Measurements from ENCODE around the gene POLR3C. TPM values are rescaled to one million over a fixed set of nuclear protein-coding genes. Genes with fewer than 3 reads are reported as not detected.

Gene POLR3C
- total RNA-seq, 1 experiment from 2014 or later: 56.2 TPM

DNA sequence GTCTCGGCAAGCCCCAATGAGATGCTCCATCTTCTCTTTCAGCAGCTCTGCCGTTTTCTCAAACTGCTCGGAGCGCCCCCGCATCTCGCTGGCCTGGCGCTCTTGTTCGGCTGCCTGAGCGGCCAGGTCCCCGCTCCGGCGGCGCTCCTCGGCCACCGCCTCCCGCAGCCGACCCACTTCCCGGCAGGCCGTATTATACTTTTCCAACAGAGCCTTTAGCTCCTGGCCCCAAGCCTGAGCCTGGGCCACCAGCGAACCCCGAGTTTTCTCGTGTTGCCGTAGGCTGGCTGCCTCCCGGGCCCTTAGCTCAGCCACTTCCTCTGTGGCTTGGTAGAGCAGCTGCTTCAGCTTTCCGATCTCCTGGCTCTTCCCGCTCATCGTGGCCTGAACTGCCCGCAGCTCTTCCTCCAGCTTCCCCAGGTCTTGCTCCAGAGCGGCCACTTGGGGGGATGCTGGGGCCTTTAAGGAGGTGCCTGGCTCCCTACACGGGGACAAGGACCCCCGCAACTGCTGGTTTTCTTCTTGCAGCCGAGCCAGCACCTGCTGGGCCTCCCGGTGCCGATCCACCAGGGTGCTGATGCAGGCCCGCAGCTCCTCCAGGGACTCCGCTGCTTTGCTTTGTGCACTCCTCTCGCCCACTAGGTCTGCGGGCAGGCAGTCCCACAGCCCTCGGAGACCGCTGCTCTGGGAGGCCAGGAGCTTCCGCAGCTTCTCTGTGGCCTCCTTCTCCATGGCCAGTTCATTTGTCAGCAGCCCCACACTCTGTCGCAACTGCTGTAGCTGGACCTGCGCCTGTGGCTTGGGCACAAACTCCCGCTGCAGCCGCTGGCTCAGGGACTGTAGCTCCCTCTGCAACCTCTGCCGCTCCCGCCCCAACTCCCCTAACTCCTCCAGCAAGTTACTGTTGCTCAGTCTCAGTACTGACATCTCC lies 48.3 kb downstream of the POLR3C start:
- 0 out of 2 replicates have a peak, but pooled peaks cover 8% of the 10 kb centered on the region for H3K27me3 ChIP-seq (replicated peaks)
- no peaks in the 10 kb centered on the region for H3K4me1 ChIP-seq (replicated peaks)
- H3K4me3 ChIP-seq: no peak overlapping the region
- DNase-seq (ENCODE audit: low read depth in 1 of 2, low spot score in 2 of 2): no peak
- no peaks in the 10 kb centered on the region for H3K36me3 ChIP-seq
- H3K9me3 ChIP-seq (replicated peaks): no peaks in the 10 kb centered on the region
- no peak overlapping the region for H3K27ac ChIP-seq

DNA sequence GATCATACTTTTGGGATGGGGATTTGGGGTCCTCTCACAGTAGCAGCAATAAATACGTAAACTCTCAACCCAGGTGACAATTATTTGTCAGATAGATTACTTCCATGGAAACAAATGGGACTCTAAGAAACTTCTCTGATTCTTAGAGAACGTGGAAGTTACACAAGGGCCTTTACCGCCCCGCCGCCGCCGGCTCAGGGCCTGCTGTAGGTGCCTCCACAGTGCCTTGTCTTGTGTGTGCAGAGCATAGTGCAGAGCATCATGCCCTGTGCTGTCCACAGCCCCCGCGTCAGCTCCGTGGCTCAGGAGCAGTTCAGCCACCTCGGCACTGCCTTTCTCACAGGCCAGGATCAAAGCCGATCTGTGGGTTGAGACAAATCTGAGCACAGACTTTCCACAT lies 50.6 kb downstream of the POLR3C start:
- H3K9me3 ChIP-seq (replicated peaks): no peaks in the 10 kb centered on the region
- H3K4me3 ChIP-seq: no peak overlapping the region
- H3K36me3 ChIP-seq: no peaks in the 10 kb centered on the region
- H3K4me1 ChIP-seq (replicated peaks): no peaks in the 10 kb centered on the region
- 0 out of 2 replicates have a peak, but pooled peaks cover 2% of the 10 kb centered on the region for H3K27me3 ChIP-seq (replicated peaks)
- DNase-seq (ENCODE audit: low read depth in 1 of 2, low spot score in 2 of 2): no peak
- H3K27ac ChIP-seq: no peak overlapping the region

DNA sequence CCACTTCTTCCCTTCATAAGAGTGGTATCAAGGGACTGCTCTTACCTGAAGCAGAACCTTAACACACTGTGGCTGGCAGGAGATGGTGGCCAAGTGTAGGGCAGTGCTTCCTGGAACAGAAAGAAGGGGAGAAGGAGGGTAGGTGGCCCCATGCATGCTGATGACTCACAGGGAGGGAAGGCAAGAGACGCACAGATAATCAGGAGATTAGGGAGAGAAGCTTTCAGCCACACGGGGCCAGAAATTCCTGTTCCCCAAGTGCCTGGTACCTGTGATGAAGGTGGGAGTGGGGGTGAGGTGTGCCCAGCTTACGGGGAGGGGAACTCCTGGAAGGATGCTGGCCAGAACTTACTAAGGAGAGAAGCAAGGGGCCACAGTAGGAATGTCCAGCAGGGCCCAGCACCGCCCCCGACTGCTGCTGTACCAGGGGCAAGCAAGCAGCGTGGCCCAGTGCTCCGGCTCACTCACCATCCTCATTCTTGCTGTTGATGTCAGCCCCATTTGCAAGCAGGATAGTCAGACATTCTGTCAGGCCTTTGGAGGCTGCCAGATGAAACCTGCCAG lies 54.0 kb downstream of the POLR3C start:
- no peak overlapping the region for H3K27ac ChIP-seq
- H3K36me3 ChIP-seq: no peaks in the 10 kb centered on the region
- no peaks in the 10 kb centered on the region for H3K9me3 ChIP-seq (replicated peaks)
- no peaks in the 10 kb centered on the region for H3K4me1 ChIP-seq (replicated peaks)
- no peak for DNase-seq (ENCODE audit: low read depth in 1 of 2, low spot score in 2 of 2)
- no peak overlapping the region for H3K4me3 ChIP-seq
- no peaks in the 10 kb centered on the region for H3K27me3 ChIP-seq (replicated peaks)

DNA sequence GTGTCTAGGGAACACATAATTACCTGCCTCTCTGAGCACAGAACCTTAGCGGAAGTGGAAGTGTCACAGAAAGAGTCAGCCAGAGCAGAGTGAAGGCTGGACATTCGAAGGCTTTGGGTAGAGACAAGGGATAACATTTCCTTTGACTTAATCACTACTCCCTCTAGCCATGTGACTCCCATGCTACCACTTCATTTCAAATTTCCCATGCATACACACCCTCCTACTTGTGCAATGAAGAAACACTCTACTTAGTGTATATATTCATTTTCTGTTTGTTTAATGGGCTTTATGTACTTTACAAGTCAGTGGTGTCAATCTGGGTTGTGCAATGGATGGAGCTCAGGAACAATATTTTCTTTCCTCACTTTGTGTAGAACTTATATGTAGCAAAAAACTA lies 54.7 kb downstream of the POLR3C start:
- H3K27ac ChIP-seq: no peak overlapping the region
- no peak for DNase-seq (ENCODE audit: low read depth in 1 of 2, low spot score in 2 of 2)
- H3K36me3 ChIP-seq: no peaks in the 10 kb centered on the region
- H3K9me3 ChIP-seq (replicated peaks): no peaks in the 10 kb centered on the region
- no peaks in the 10 kb centered on the region for H3K4me1 ChIP-seq (replicated peaks)
- H3K27me3 ChIP-seq (replicated peaks): no peaks in the 10 kb centered on the region
- no peak overlapping the region for H3K4me3 ChIP-seq

DNA sequence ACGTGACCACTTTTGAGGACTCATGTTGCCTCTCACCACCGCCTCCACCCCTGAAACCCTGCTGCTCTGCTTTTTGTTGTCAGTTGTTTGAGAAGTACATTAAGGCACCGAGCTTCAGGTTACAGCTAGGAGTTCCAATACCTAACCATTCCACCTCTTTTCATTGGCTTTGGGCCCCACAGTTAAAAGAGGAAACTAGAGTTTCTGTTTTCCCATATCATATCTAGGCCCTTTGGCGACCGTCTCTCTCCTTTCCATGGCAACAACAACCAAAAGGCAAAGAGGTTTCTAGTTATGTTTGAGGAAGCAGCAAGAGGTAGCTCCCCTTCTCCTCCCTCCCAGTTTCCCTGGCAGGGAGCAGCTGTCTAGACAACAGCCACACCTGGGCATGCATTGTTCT lies 55.8 kb downstream of the POLR3C start:
- no peaks in the 10 kb centered on the region for H3K9me3 ChIP-seq (replicated peaks)
- no peak overlapping the region for H3K27ac ChIP-seq
- H3K36me3 ChIP-seq: no peaks in the 10 kb centered on the region
- 0 out of 2 replicates have a peak, but pooled peaks cover 3% of the 10 kb centered on the region for H3K27me3 ChIP-seq (replicated peaks)
- no peak for DNase-seq (ENCODE audit: low read depth in 1 of 2, low spot score in 2 of 2)
- no peak overlapping the region for H3K4me3 ChIP-seq
- H3K4me1 ChIP-seq (replicated peaks): no peaks in the 10 kb centered on the region

DNA sequence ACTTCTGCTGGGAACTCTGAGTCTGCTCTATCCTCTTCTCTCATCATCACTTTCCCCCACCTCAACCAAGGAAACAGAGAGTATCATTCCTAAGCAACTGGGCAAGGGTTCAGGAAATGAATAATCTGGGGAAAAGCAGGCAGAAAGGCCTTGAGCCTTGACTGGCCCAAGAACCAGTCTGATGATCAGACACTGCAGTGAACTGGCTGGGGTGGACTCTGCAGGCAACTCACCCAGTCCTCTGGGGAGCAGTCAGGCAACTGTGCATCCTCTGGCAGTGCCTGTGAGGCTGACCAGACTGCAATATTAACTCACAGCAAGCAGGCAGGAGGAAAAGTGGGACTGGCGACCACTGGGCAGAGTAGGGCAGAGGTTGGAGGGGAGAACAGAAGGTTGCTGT lies 60.7 kb downstream of the POLR3C start:
- Histone ChIP-seq H3K4me1 (replicated peaks) (0 out of 2 replicates have a peak, but pooled peaks cover 5% of the 10 kb centered on the region), H3K27ac (no peak overlapping the region), H3K4me3 (no peak overlapping the region), H3K36me3 (no peaks in the 10 kb centered on the region), H3K27me3 (replicated peaks) (0 out of 2 replicates have a peak, but pooled peaks cover 8% of the 10 kb centered on the region), H3K9me3 (replicated peaks) (no peaks in the 10 kb centered on the region)
- DNase-seq (ENCODE audit: low read depth in 1 of 2, low spot score in 2 of 2): no peak

DNA sequence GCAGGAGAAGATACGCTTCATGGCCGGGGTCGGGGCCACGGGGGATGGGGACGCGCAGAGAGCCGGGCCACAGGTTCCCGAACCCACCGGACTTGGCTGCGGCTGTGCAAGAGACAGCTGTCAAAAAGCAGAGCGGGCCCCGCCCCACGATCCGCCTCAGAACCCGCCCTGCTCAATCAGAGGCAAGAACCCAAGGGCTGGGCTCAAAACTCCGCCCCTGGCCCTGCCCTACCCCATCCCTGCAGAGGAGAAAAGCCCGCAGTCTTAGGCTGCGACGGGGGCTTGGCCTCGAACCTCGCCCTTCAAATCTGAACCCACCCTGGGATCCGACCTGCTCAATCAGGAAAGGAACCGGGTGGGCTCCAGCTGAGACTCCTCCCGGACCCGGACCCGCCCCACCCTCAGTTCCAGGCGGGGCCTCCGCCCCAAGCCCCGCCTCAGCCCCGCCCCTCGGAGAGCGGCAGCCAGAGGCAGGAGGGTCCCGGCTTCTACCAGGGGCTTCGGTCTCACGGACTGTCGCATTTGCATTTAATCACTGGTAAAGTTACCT lies 61.8 kb downstream of the POLR3C start, which contains the start of gene ANKRD35:
TSS of gene ANKRD35 (minus strand) at position 129 of the 550 bp plus-strand sequence. CDS start at position 21, 108 bp downstream.
- Histone ChIP-seq H3K36me3 (no peaks in the 10 kb centered on the region), H3K27ac (no peak within 1 kb of the TSS), H3K27me3 (replicated peaks) (0 out of 2 replicates have a peak, but pooled peaks cover 8% of the 10 kb centered on the region), H3K4me3 (peak within 1 kb of the TSS; percentile 46), H3K9me3 (replicated peaks) (no peaks in the 10 kb centered on the region), H3K4me1 (replicated peaks) (peaks cover 9% of the 10 kb centered on the region)
- peak; percentile 73 to 80 for DNase-seq (ENCODE audit: low read depth in 1 of 2, low spot score in 2 of 2)

DNA sequence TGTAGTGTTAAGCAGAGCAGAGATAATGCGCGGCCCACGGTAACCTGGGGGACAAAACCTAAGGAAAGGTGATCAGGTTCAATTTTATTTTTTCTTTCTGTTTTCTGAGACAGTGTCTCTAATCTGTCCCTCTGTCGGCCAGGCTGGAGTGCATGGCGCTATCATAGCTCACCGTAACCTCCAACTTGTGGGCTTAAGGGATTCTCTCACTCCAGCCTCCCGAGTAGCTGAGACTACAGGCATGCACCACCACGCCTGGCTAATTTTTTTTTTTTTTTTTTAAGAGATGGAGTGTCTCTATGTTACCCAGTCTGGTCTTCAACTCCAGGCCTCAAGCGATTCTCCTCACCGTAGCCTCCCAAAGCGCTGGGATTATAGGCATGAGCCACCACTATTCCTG lies 62.4 kb downstream of the POLR3C start:
- Histone ChIP-seq H3K4me3 (peak overlapping the region; percentile 46; the same call in 1 of the 2 replicates), H3K27ac (no peak overlapping the region), H3K4me1 (replicated peaks) (peaks cover 15% of the 10 kb centered on the region), H3K9me3 (replicated peaks) (no peaks in the 10 kb centered on the region), H3K27me3 (replicated peaks) (0 out of 2 replicates have a peak, but pooled peaks cover 8% of the 10 kb centered on the region), H3K36me3 (no peaks in the 10 kb centered on the region)
- no peak for DNase-seq (ENCODE audit: low read depth in 1 of 2, low spot score in 2 of 2)

DNA sequence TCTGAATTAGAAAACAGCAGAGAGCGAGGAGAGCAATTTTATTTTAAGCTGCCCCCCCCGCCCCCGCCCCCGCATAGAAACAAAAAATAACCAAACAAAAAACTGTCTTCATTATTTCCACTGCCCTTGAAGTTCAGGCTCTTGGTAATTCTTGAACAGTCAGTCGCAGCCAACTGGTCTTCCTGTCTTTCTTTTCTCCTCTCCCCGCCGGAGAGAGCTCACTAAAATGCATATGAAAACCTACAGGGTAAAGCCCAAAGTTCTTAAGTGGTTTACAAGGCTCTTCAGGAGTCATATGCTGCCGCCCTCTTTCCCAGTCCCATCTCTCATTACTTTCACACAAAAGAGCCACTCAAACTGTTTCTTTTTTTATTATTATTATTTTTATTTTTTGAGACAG lies 62.8 kb downstream of the POLR3C start:
- Histone ChIP-seq H3K4me1 (replicated peaks) (peaks cover 19% of the 10 kb centered on the region), H3K9me3 (replicated peaks) (no peaks in the 10 kb centered on the region), H3K27me3 (replicated peaks) (0 out of 2 replicates have a peak, but pooled peaks cover 8% of the 10 kb centered on the region), H3K4me3 (no peak overlapping the region), H3K27ac (no peak overlapping the region), H3K36me3 (no peaks in the 10 kb centered on the region)
- no peak for DNase-seq (ENCODE audit: low read depth in 1 of 2, low spot score in 2 of 2)

DNA sequence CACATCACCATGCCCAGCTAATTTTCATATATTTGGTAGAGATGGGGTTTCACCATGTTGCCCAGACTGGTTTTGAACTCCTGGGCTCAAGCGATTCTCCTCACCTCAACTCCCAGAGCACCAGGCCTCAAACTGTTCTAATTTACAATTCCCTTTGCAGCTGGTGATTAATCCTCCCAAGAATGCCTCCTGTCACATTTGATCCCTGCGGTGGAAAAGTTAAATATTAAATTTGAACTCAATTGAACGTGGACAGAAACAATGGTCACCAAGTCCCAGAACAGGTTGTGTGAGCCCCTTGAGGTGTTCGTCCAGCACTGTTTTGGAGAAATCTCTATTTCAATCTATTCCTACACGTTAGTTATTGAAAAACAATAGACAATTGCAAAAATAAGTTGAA lies 63.6 kb downstream of the POLR3C start:
- Histone ChIP-seq H3K27me3 (replicated peaks) (0 out of 2 replicates have a peak, but pooled peaks cover 8% of the 10 kb centered on the region), H3K4me3 (no peak overlapping the region), H3K4me1 (replicated peaks) (peaks cover 26% of the 10 kb centered on the region), H3K36me3 (no peaks in the 10 kb centered on the region), H3K27ac (no peak overlapping the region), H3K9me3 (replicated peaks) (no peaks in the 10 kb centered on the region)
- no peak for DNase-seq (ENCODE audit: low read depth in 1 of 2, low spot score in 2 of 2)

DNA sequence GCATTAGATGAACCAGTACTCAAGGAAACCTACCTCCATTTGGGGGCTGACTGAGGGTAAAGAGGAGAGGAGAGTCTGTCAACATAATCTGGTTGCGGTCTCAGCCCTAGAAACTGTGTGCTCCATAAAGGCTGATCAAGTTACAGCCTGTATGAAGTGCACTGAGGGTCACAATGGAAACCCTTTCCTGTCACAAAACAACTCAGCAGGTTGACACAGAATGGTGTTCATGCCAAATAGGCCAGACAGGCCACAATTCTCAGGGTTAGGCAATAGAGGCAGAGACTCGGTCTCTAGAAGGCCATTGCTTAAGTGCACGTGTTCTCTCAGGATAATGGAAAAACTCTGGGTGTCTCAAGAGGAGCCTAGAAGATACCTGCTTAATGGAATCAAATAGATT lies 65.7 kb downstream of the POLR3C start:
- peaks cover 33% of the 10 kb centered on the region for H3K4me1 ChIP-seq (replicated peaks)
- H3K27me3 ChIP-seq (replicated peaks): 0 out of 2 replicates have a peak, but pooled peaks cover 5% of the 10 kb centered on the region
- no peaks in the 10 kb centered on the region for H3K9me3 ChIP-seq (replicated peaks)
- no peak overlapping the region for H3K4me3 ChIP-seq
- no peak overlapping the region for H3K27ac ChIP-seq
- DNase-seq (ENCODE audit: low read depth in 1 of 2, low spot score in 2 of 2): no peak
- no peaks in the 10 kb centered on the region for H3K36me3 ChIP-seq

DNA sequence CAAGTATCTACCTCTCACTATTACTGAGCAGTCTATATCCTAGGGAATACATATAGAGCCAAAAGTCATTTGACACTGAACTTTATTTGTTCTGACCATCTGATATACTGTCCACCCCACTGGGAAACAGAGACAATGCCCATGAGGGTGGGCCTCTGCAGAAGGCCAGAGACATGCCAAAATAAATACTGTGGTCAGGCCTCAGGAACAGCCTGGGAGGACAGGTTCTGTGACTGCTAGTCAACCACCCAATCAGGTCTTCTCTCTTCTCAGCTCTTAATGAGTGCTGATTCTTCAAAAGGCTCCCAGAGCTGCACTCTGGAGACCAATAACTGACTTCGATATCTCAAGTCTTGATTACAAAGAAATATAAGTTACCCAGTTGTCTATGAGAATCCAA lies 67.1 kb downstream of the POLR3C start:
- Histone ChIP-seq H3K27ac (peak overlapping the region; percentile 77; the same call in 1 of the 2 replicates), H3K36me3 (no peaks in the 10 kb centered on the region), H3K9me3 (replicated peaks) (no peaks in the 10 kb centered on the region), H3K27me3 (replicated peaks) (no peaks in the 10 kb centered on the region), H3K4me1 (replicated peaks) (peaks cover 28% of the 10 kb centered on the region), H3K4me3 (no peak overlapping the region)
- DNase-seq (ENCODE audit: low read depth in 1 of 2, low spot score in 2 of 2): peak; percentile 65 to 67

DNA sequence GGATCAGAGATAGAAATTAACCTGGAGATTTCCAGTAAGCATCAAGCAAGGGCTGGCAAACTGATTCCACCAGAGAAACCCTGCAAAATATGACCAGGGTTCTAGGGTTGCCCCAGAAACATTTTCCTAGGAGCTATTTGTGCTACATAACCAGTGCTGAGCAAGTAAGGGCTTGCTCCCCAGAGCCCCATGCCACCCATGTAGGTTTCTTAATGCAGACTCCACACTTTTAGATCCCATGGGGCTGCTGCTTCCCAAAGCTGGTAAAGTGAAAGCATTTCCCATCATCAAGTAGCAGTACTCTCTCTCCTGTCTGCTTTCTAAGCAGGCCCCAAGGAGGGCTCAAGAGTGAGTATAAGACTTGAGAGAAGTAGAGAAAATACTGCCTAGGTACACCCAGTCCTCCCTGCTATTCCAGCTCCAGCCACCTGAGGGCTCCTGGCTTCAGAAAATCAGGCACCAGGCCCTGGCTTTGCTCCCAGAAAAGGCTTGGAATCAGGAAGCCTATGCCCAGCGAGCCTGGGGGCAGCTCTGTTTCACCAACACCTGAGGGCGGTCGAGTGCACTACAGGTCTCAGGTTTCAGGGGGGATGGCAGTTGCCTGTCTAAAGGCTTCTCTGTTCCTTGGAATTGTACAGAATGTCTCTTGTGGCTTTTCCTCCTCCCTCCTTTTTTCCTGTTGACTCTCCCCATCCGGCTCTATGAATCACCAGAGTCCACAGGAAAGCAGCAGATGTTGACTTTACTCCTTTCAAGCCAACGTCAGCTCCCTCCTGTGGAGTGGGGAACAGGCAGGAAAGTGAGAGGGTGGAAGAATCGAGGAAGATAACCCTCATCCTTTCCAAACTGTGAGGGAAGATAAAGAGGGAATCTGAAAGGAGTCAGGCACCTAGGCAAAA lies 67.8 kb downstream of the POLR3C start:
- H3K4me1 ChIP-seq (replicated peaks): peaks cover 28% of the 10 kb centered on the region
- DNase-seq (ENCODE audit: low read depth in 1 of 2, low spot score in 2 of 2): peak; percentile 97 to 99
- H3K36me3 ChIP-seq: no peaks in the 10 kb centered on the region
- H3K27ac ChIP-seq: peak overlapping the region; percentile 77
- H3K4me3 ChIP-seq: no peak overlapping the region
- H3K27me3 ChIP-seq (replicated peaks): no peaks in the 10 kb centered on the region
- no peaks in the 10 kb centered on the region for H3K9me3 ChIP-seq (replicated peaks)

Data from SJSA1 (cell line).